Mucosa of descending colon (tissue), 3 donors: ENCODE measurements around the gene TM6SF1. TPM values are rescaled to one million over a fixed set of nuclear protein-coding genes. Genes with fewer than 3 reads are reported as not detected.

ENCODE experiments used
- ATAC-seq: fragments of 200-7000 bp; cut with Tn5 transposase; one replicate; pipeline ENCODE4 v1.9.1; 2020; ENCODE audit warnings: mild to moderate bottlenecking, moderate library complexity
- DNase-seq, 3 donors: peaks; one replicate each; pipeline ENCODE4 v3.0.0-alpha.2; 2020
- H3K36me3 ChIP-seq: fragments of 200-600 bp; one replicate; pipeline ENCODE4 v1.8.0; 2021; ENCODE audit warnings: low read depth, mild to moderate bottlenecking
- H3K4me1 ChIP-seq: fragments of 200-600 bp; one replicate; pipeline ENCODE4 v1.8.0; 2021; ENCODE audit warnings: low read depth, mild to moderate bottlenecking
- H3K4me3 ChIP-seq: fragments of 200-600 bp; one replicate; pipeline ENCODE4 v1.8.0; 2021; ENCODE audit warnings: mild to moderate bottlenecking
- H3K9me3 ChIP-seq: fragments of 200-600 bp; one replicate; pipeline ENCODE4 v1.8.0; 2021; ENCODE audit warnings: mild to moderate bottlenecking
- CTCF ChIP-seq: fragments of 200-600 bp; IDR thresholded peaks from one replicate; pipeline ENCODE4 v1.8.0; 2022; ENCODE audit warnings: antibody characterized with exemption, mild to moderate bottlenecking
- intact Hi-C, 2 donors: fragments of 100-400 bp; cut with DNase I in 1 of 2; cut with micrococcal nuclease in 1 of 2; formaldehyde crosslinking; loops; one replicate each; pipeline versions ENCODE4 v1.11.0 to v1.11.1; 2022; cut with DNase I, micrococcal nuclease
- microRNA-seq: library from miRNA; unstranded; fragments of <30 nt; microRNA quantifications from one replicate; pipeline ENCODE4, GENCODE V29; 2019
- total RNA-seq, 3 donors: library from RNA; stranded (reverse); fragmentation: NEBNext Ultra II Directional in 2 of 3; extraction: Animal tissue kit (Norgen Biotek cat#: 25700) in 2 of 3; gene quantifications; one replicate each; pipeline versions ENCODE4 v1.2.1 to v1.2.4, GENCODE V29; 2021 to 2023
- donor health status: DM: no; HTN: no; CAD: no; lungs with moderate emphysema.
- donor health status: DM: no; HTN: no; CAD: no.
- donor health status: DM: no; HTN: yes; CAD: no.

The TM6SF1 gene
- total RNA-seq, 3 donors from 2014 or later: 1.2 to 4.9 (median 1.5) TPM

GRCh38 chr15:83174891-83175290 is 67.4 kb downstream of the TM6SF1 start:
- no peaks in the 10 kb centered on the region for H3K36me3 ChIP-seq
- no peaks in the 10 kb centered on the region for H3K9me3 ChIP-seq
- TF ChIP-seq CTCF: no peak
- ATAC-seq: no peak
- H3K4me1 ChIP-seq: no peaks in the 10 kb centered on the region
- no peak for DNase-seq
- no peak overlapping the region for H3K4me3 ChIP-seq
- intact Hi-C loops: no loop called here

DNA sequence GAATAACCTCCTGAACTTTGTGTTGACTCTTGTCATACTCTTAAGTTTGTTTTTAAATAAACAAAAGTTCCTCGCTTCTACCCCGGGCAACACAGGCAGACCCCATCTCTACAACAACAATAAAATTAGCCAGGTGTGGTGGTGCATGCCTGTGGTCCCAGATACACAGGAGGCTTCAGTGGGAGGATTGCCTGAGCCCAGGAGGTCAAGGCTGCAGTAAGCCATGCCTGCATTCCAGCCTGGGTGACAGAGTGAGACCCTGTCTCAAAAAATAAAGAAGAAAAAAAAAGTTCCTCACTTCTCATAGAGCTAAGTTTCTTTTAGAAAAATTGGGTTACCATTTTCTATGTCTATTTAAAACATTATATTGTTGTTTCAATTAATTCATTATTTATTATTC is 70.9 kb downstream of the TM6SF1 start:
- no peak for DNase-seq
- no peak overlapping the region for H3K4me3 ChIP-seq
- intact Hi-C loops: no loop called here
- H3K36me3 ChIP-seq: no peaks in the 10 kb centered on the region
- no peak for ATAC-seq
- TF ChIP-seq CTCF: no peak
- H3K4me1 ChIP-seq: no peaks in the 10 kb centered on the region
- H3K9me3 ChIP-seq: no peaks in the 10 kb centered on the region

GRCh38 chr15:83178869-83179325 is 71.5 kb downstream of the TM6SF1 start:
- no peaks in the 10 kb centered on the region for H3K36me3 ChIP-seq
- H3K4me3 ChIP-seq: no peak overlapping the region
- intact Hi-C loops: no loop called here
- H3K9me3 ChIP-seq: no peaks in the 10 kb centered on the region
- H3K4me1 ChIP-seq: no peaks in the 10 kb centered on the region
- ATAC-seq (no peak), DNase-seq (no peak)
- TF ChIP-seq CTCF: no peak

GRCh38 chr15:83185561-83185960 is 78.1 kb downstream of the TM6SF1 start:
- intact Hi-C loops: no loop called here
- no peaks in the 10 kb centered on the region for H3K36me3 ChIP-seq
- H3K4me1 ChIP-seq: no peaks in the 10 kb centered on the region
- ATAC-seq (no peak), DNase-seq (no peak)
- H3K4me3 ChIP-seq: no peak overlapping the region
- H3K9me3 ChIP-seq: no peaks in the 10 kb centered on the region
- no peak for TF ChIP-seq CTCF

Small RNA genes within 50 kb of the gene (microRNA-seq; reads per million reads assigned to microRNA genes)
- gene MIR4515: 0.70 reads per million

Other genes starting within 250 kb of the TM6SF1 start
- gene HOMER2, start 154.9 kb upstream of the TM6SF1 start, total RNA-seq: 10 to 100 TPM in 1 of 3 donors, 1 to 10 TPM in 2; 1.9 to 16.3 (median 2.1) TPM
- 10 to 100 TPM; 19.5 to 23.9 (median 20.6) TPM for gene RAMAC, start 121.4 kb upstream of the TM6SF1 start, total RNA-seq
- gene C15orf40, start 96.0 kb upstream of the TM6SF1 start, total RNA-seq: 10 to 100 TPM; 21.4 to 24.6 (median 23.0) TPM
- gene BTBD1, start 40.4 kb upstream of the TM6SF1 start, total RNA-seq: 10 to 100 TPM; 50.9 to 57.8 (median 53.7) TPM
- 10 to 100 TPM in 2 of 3 donors, 1 to 10 TPM in 1; 7.3 to 58.8 (median 14.1) TPM for gene HDGFL3, start 100.2 kb downstream of the TM6SF1 start, total RNA-seq
- gene BNC1, start 177.0 kb downstream of the TM6SF1 start, total RNA-seq: under 1 TPM in 1 of 3 donors, not detected in 2; 0.16 TPM